Gastrocnemius medialis (tissue), 4 donors: ENCODE measurements around the gene XPO4.

Experiments used
- CTCF ChIP-seq, 5 experiments: fragments of 450-650 bp in 3 of 5; fragments of 200-600 bp in 2 of 5; sonication (generic) in 2 of 5; IDR thresholded peaks in 4 of 5; conservative IDR thresholded peaks in 1 of 5; 1 replicate in 4 of 5; 2 replicates in 1 of 5; pipeline ENCODE4 v1.5.1; 2016 to 2019; ENCODE audit warnings: antibody characterized with exemption in 5 of 5, mild to moderate bottlenecking in 3 of 5, moderate library complexity in 3 of 5
- POLR2A ChIP-seq, 2 donors: fragments of 450-650 bp; IDR thresholded peaks; one replicate each; pipeline ENCODE4 v1.6.1; 2017; ENCODE audit warnings: antibody characterized with exemption in 2 of 2, mild to moderate bottlenecking in 2 of 2, moderate library complexity in 2 of 2

- no peak for TF ChIP-seq CTCF (IDR thresholded peaks at IDR 0.05 in 4 of 5, conservative IDR thresholded peaks at IDR 0.05 in 1 of 5)
- TF ChIP-seq POLR2A (IDR thresholded peaks at IDR 0.05): no peak
Measured at GRCh38 chr13:20803180-20803965, 99.2 kb downstream of the XPO4 start.
